ENCODE data around the gene KRT7. TPM values are rescaled to one million over a fixed set of nuclear protein-coding genes. Genes with fewer than 3 reads are reported as not detected.

Gene KRT7
- total RNA-seq, 1 experiment from 2014 or later = 10.0 TPM

- peaks cover 0 to 26% (median 5%) of the 10 kb centered on the region in 3 experiments; a peak in 2 of 7 replicates for H3K36me3 Mint-ChIP-seq (ENCODE audit: insufficient read depth in 1 of 3, low read depth in 3 of 3)
- no CpG with 5 or more reads among the region's 72 CpGs for WGBS (ENCODE audit: extremely low coverage, insufficient read length, low lambda C conversion rate)
- Histone ChIP-seq H2BK5ac (ENCODE audit: insufficient read length, low read length) (no peak overlapping the region), H3K4me2 (ENCODE audit: insufficient read depth, insufficient read length, low read length) (peak overlapping the region; percentile 16), H3K27ac (ENCODE audit: insufficient read length, low read depth, low read length) (no peak overlapping the region), H4K8ac (replicated peaks; ENCODE audit: insufficient read length, low read depth, low read length) (no peak overlapping the region), H2AFZ (ENCODE audit: low read length) (no peak overlapping the region), H4K91ac (ENCODE audit: insufficient read length, low read depth, low read length) (no peak overlapping the region), H2AK5ac (ENCODE audit: insufficient read length, low read length) (no peak overlapping the region), H3K27me3 (ENCODE audit: insufficient read depth, low read length) (no peaks in the 10 kb centered on the region; the same call in 1 of the 2 replicates), H3K23ac (ENCODE audit: insufficient read length, low read depth, low read length) (no peak overlapping the region), H3K4ac (ENCODE audit: low read depth, low read length) (no peak overlapping the region), H3K4me1 (ENCODE audit: insufficient read depth, low read length) (no peaks in the 10 kb centered on the region), H2BK120ac (ENCODE audit: low read depth, low read length, poor library complexity, severe bottlenecking) (no peak overlapping the region), H3K23me2 (ENCODE audit: insufficient read length, low read depth, low read length, poor library complexity, severe bottlenecking) (no peaks in the 10 kb centered on the region), H4K20me1 (ENCODE audit: control insufficient read depth, insufficient read depth, insufficient read length) (no peaks in the 10 kb centered on the region), H3K79me2 (ENCODE audit: insufficient read depth, low read length) (no peaks in the 10 kb centered on the region), H3K9me3 (ENCODE audit: control insufficient read depth, low read depth, low read length) (no peaks in the 10 kb centered on the region), H2BK20ac (ENCODE audit: low read depth, low read length, poor library complexity, severe bottlenecking) (no peak overlapping the region), H3K14ac (ENCODE audit: insufficient read depth, low read length) (no peak overlapping the region; the same call in 1 of the 2 replicates), H2BK12ac (ENCODE audit: insufficient read length, low read depth, low read length) (no peak overlapping the region), H4K5ac (ENCODE audit: insufficient read length, low read depth, low read length) (no peak overlapping the region), H2BK15ac (ENCODE audit: low read depth, low read length) (no peak overlapping the region), H3K79me1 (ENCODE audit: insufficient read depth, low read depth, low read length, poor library complexity, severe bottlenecking) (no peaks in the 10 kb centered on the region), H3T11ph (ENCODE audit: low read length) (no peak overlapping the region), H3K56ac (ENCODE audit: insufficient read length, low read depth, low read length) (no peak overlapping the region), H3K9ac (ENCODE audit: extremely low read depth, insufficient read length, low read length) (no peak overlapping the region), H3K18ac (ENCODE audit: insufficient read length, low read depth, low read length) (no peak overlapping the region)
- TF ChIP-seq CTCF (conservative IDR thresholded peaks at IDR 0.05) = peak; percentile 37; the same call in 1 of the 3 replicates
- peaks cover 26% of the 10 kb centered on the region in 2 experiments for H3K4me1 Mint-ChIP-seq
- peak; percentile 76 for DNase-seq
- no peak overlapping the region for H3K27ac Mint-ChIP-seq
- peaks cover 15 to 28% of the 10 kb centered on the region in 2 experiments; a peak in 4 of 5 replicates for H3K9me3 Mint-ChIP-seq
- H3K4me3 Mint-ChIP-seq = no peak overlapping the region; a peak in 1 of 5 replicates
- H3K27me3 Mint-ChIP-seq (ENCODE audit: low read depth) = peaks cover 88% of the 10 kb centered on the region
Observed at GRCh38 chr12:52258335-52258901, 25.4 kb downstream of the KRT7 start.
